Prostate gland (tissue), 2 donors: ENCODE data around the gene CCDC177. TPM values are rescaled to one million over a fixed set of nuclear protein-coding genes. Genes with fewer than 3 reads are reported as not detected.

Experiments used
- DNase-seq: peaks from one replicate; pipeline ENCODE4 v3.0.0-alpha.2; 2019; ENCODE audit warnings: low spot score
- H3K27ac ChIP-seq, 2 donors: fragments of 200-600 bp; sonication (generic); 2 replicates each; pipeline ENCODE4 v1.5.1; 2017 to 2019
- H3K27me3 ChIP-seq: fragments of 200-600 bp; sonication (generic); replicated peaks from 2 replicates; pipeline ENCODE4 v1.5.1; 2019; ENCODE audit not compliant: insufficient read depth
- H3K36me3 ChIP-seq, 2 donors: fragments of 200-600 bp; sonication (generic); 1 replicate in 1 of 2; 2 replicates in 1 of 2; pipeline versions ENCODE4 v1.5.1 to v1.8.1; 2017 to 2019
- H3K4me1 ChIP-seq: fragments of 200-600 bp; sonication (generic); replicated peaks from 2 replicates; pipeline ENCODE4 v1.5.1; 2019
- H3K4me3 ChIP-seq, 2 donors: fragments of 200-600 bp; sonication (generic); 2 replicates each; pipeline ENCODE4 v1.5.1; 2017 to 2019
- H3K9me3 ChIP-seq: fragments of 200-600 bp; sonication (generic); 2 replicates; pipeline ENCODE4 v1.5.1; 2017
- CTCF ChIP-seq, 4 experiments: fragments of 200-600 bp in 2 of 4; fragments of 450-650 bp in 2 of 4; sonication (generic) in 2 of 4; IDR thresholded peaks; 1 replicate in 3 of 4; 2 replicates in 1 of 4; pipeline ENCODE4 v1.5.1; 2016 to 2019; ENCODE audit warnings: antibody characterized with exemption in 4 of 4, mild to moderate bottlenecking in 2 of 4, moderate library complexity in 2 of 4
- POLR2A ChIP-seq: fragments of 450-650 bp; IDR thresholded peaks from one replicate; pipeline ENCODE4 v1.6.1; 2016; ENCODE audit warnings: antibody characterized with exemption, mild to moderate bottlenecking
- POLR2AphosphoS5 ChIP-seq: sonication (generic); formaldehyde crosslinking; IDR thresholded peaks from one replicate; pipeline ENCODE4 v1.6.1; 2017; ENCODE audit warnings: antibody characterized with exemption
- WGBS: methylation state at CpG from one replicate; pipeline ENCODE4 v1.1.5; 2018; 5-methylcytosine and 5-hydroxymethylcytosine counted together
- intact Hi-C: fragments of 100-400 bp; cut with DNase I; formaldehyde crosslinking; loops from one replicate; pipeline ENCODE4 v1.14.2; 2022
- total RNA-seq, 2 donors: library from RNA; depleted of rRNA; stranded (reverse); fragments of >200 nt; gene quantifications; one replicate each; pipeline ENCODE4 v1.1.0, GENCODE V29; 2016

Gene CCDC177
- total RNA-seq, 2 donors from 2014 or later, result 0.28 TPM; not detected in 1

- H3K27ac ChIP-seq, result no peak overlapping the region
- 79% methylated on average over 8 of the region's 8 CpGs for WGBS
These were observed 12.7 kb upstream of the CCDC177 start for GRCh38 chr14:69587389-69587788.

GRCh38 chr14:69586404-69586803 lies 11.7 kb upstream of the CCDC177 start:
- no peak for TF ChIP-seq CTCF (IDR thresholded peaks at IDR 0.05)
- TF ChIP-seq POLR2AphosphoS5, result no peak
- no peak for TF ChIP-seq POLR2A
- no peaks in the 10 kb centered on the region for H3K4me1 ChIP-seq
- no peaks in the 10 kb centered on the region for H3K36me3 ChIP-seq
- H3K27me3 ChIP-seq, result no peaks in the 10 kb centered on the region
- no peaks in the 10 kb centered on the region for H3K9me3 ChIP-seq
- DNase-seq, result no peak
- WGBS, result 85% methylated on average over 4 of the region's 4 CpGs
- no peak overlapping the region for H3K27ac ChIP-seq
- no peak overlapping the region for H3K4me3 ChIP-seq
- intact Hi-C loops, result no loop called here

More at GRCh38 chr14:69587389-69587788, 12.7 kb upstream of the CCDC177 start:
- TF ChIP-seq POLR2AphosphoS5 (no peak), POLR2A (no peak), CTCF (IDR thresholded peaks at IDR 0.05) (no peak)
- Histone ChIP-seq H3K4me3 (no peak overlapping the region), H3K36me3 (no peaks in the 10 kb centered on the region), H3K27me3 (no peaks in the 10 kb centered on the region), H3K4me1 (no peaks in the 10 kb centered on the region), H3K9me3 (no peaks in the 10 kb centered on the region)
- DNase-seq, result no peak
- intact Hi-C loops, result no loop called here

- Histone ChIP-seq H3K4me1 (no peaks in the 10 kb centered on the region), H3K36me3 (no peaks in the 10 kb centered on the region), H3K27me3 (no peaks in the 10 kb centered on the region), H3K4me3 (no peak overlapping the region), H3K27ac (no peak overlapping the region), H3K9me3 (no peaks in the 10 kb centered on the region)
- DNase-seq, result no peak
- WGBS, result 94% methylated on average over 1 of the region's 1 CpG
- TF ChIP-seq POLR2A, result no peak
- TF ChIP-seq POLR2AphosphoS5, result no peak
- no peak for TF ChIP-seq CTCF (IDR thresholded peaks at IDR 0.05)
- intact Hi-C loops, result loop anchor here (2.0 kb wide), 1 partner anchor 142 kb away; no protein-coding TSS in a partner anchor
These were observed 9.7 kb upstream of the CCDC177 start for GRCh38 chr14:69584389-69584788.

- Histone ChIP-seq H3K4me3 (no peak overlapping the region), H3K9me3 (no peaks in the 10 kb centered on the region), H3K27me3 (no peaks in the 10 kb centered on the region), H3K27ac (no peak overlapping the region), H3K36me3 (no peaks in the 10 kb centered on the region), H3K4me1 (no peaks in the 10 kb centered on the region)
- TF ChIP-seq CTCF (IDR thresholded peaks at IDR 0.05) (no peak), POLR2AphosphoS5 (no peak), POLR2A (no peak)
- DNase-seq, result no peak
- intact Hi-C loops, result no loop called here
- WGBS, result 97% methylated on average over 4 of the region's 4 CpGs
These were observed 8.2 kb upstream of the CCDC177 start for GRCh38 chr14:69582829-69583228.

GRCh38 chr14:69582212-69582611 lies 7.5 kb upstream of the CCDC177 start:
- no peak overlapping the region for H3K27ac ChIP-seq
- WGBS, result 95% methylated on average over 1 of the region's 1 CpG
- no peak overlapping the region for H3K4me3 ChIP-seq
- H3K36me3 ChIP-seq, result no peaks in the 10 kb centered on the region
- no peaks in the 10 kb centered on the region for H3K9me3 ChIP-seq
- no peak for TF ChIP-seq POLR2A
- no peak for TF ChIP-seq POLR2AphosphoS5
- TF ChIP-seq CTCF (IDR thresholded peaks at IDR 0.05), result no peak
- intact Hi-C loops, result no loop called here
- H3K27me3 ChIP-seq, result no peaks in the 10 kb centered on the region
- DNase-seq, result no peak
- H3K4me1 ChIP-seq, result no peaks in the 10 kb centered on the region
